Aorta (tissue), 5 donors: ENCODE results near the gene MEGF10. TPM values are rescaled to one million over a fixed set of nuclear protein-coding genes. Genes with fewer than 3 reads are reported as not detected.

Experiments used
- ATAC-seq: fragments of 200-7000 bp; cut with Tn5 transposase; one replicate; pipeline ENCODE4 v1.9.1; 2022; ENCODE audit warnings: moderate library complexity; ENCODE audit not compliant: low FRiP score
- DNase-seq, 2 donors: peaks; one replicate each; pipeline ENCODE4 v3.0.0-alpha.2; 2020
- H3K27ac ChIP-seq, 2 donors: one replicate each; pipeline ENCODE4 v1.5.1; 2013; ENCODE audit warnings: low read length in 2 of 2, mild to moderate bottlenecking in 2 of 2, moderate library complexity in 2 of 2, control low read depth in 1 of 2, inconsistent platforms in 1 of 2, low read depth in 1 of 2
- H3K27me3 ChIP-seq, 2 donors: one replicate each; pipeline ENCODE4 v1.6.1; 2013; ENCODE audit warnings: control low read depth in 1 of 2, low read length in 1 of 2, mild to moderate bottlenecking in 1 of 2, moderate library complexity in 1 of 2; ENCODE audit not compliant: insufficient read depth in 2 of 2, control insufficient read depth in 1 of 2
- H3K36me3 ChIP-seq, 2 donors: one replicate each; pipeline ENCODE4 v1.6.1; 2013; ENCODE audit warnings: control low read depth in 1 of 2, low read length in 1 of 2, mild to moderate bottlenecking in 1 of 2; ENCODE audit not compliant: insufficient read depth in 2 of 2, control insufficient read depth in 1 of 2
- H3K4me1 ChIP-seq, 2 donors: one replicate each; pipeline ENCODE4 v1.6.1; 2013; ENCODE audit warnings: low read length in 2 of 2, control low read depth in 1 of 2, mild to moderate bottlenecking in 1 of 2, moderate library complexity in 1 of 2; ENCODE audit not compliant: insufficient read depth in 2 of 2, control insufficient read depth in 1 of 2
- H3K4me3 ChIP-seq, 2 donors: one replicate each; pipeline ENCODE4 v1.5.1; 2013; ENCODE audit warnings: low read length in 2 of 2, control low read depth in 1 of 2, mild to moderate bottlenecking in 1 of 2
- H3K9me3 ChIP-seq: one replicate; pipeline ENCODE4 v1.6.1; 2013; ENCODE audit warnings: mild to moderate bottlenecking, low read length; ENCODE audit not compliant: control insufficient read depth
- WGBS, 2 donors: extraction: QIAGEN DNeasy Blood & Tissue Kit; methylation state at CpG; one replicate each; pipeline ENCODE4 v1.1.7; 2013; 5-methylcytosine and 5-hydroxymethylcytosine counted together
- intact Hi-C, 2 donors: fragments of 100-400 bp; cut with DNase I; formaldehyde crosslinking; loops; one replicate each; pipeline versions ENCODE4 v1.14.2 to v1.15.0; 2022
- polyA plus RNA-seq, 2 donors: library from polyadenylated mRNA; stranded (reverse); fragments of 200-250 nt; gene quantifications; one replicate each; pipeline ENCODE4 v1.2.3, GENCODE V29; 2013
- total RNA-seq, 2 donors: library from RNA; stranded (reverse); fragmentation: NEBNext Ultra II Directional; extraction: Animal tissue kit (Norgen Biotek cat#: 25700); gene quantifications; one replicate each; pipeline ENCODE4 v1.2.1, GENCODE V29; 2021
- donor health status: healthy with polysubstance abuse.
- donor health status: Bipolar disorder and iron deficiency.
- donor health status: DM: no; HTN: no; CAD: no.
- donor health status: DM: no; HTN: no; CAD: no.
- donor health status: DM: yes; HTN: yes; CAD: no.

MEGF10 gene
- total and polyA plus RNA-seq, 4 donors, result 0.05 to 0.72 (median 0.52) TPM; not detected in 1

GRCh38 chr5:127421471-127421870, 130.9 kb downstream of the MEGF10 start:
- 63 to 71% methylated on average over 2 of the region's 2 CpGs for WGBS, 2 donors

GRCh38 chr5:127423173-127423798, 132.7 kb downstream of the MEGF10 start:
- no peak overlapping the region for H3K27ac ChIP-seq
- intact Hi-C loops, result no loop called here
- WGBS, 2 donors, result 73 to 78% methylated on average over 4 of the region's 4 CpGs
- no peak for ATAC-seq
- peaks cover 2% of the 10 kb centered on the region for H3K9me3 ChIP-seq
- no peaks in the 10 kb centered on the region for H3K36me3 ChIP-seq
- no peak overlapping the region for H3K4me3 ChIP-seq
- no peaks in the 10 kb centered on the region for H3K4me1 ChIP-seq
- no peaks in the 10 kb centered on the region for H3K27me3 ChIP-seq
- DNase-seq, result no peak

More at GRCh38 chr5:127421471-127421870, 130.9 kb downstream of the MEGF10 start:
- intact Hi-C loops, result no loop called here
- Histone ChIP-seq H3K4me3 (no peak overlapping the region), H3K9me3 (no peaks in the 10 kb centered on the region), H3K36me3 (no peaks in the 10 kb centered on the region), H3K27me3 (no peaks in the 10 kb centered on the region), H3K4me1 (peaks cover 0 to 1% of the 10 kb centered on the region in 2 donors), H3K27ac (no peak overlapping the region)
- ATAC-seq (no peak), DNase-seq (no peak)

- intact Hi-C loops, result no loop called here
- no peaks in the 10 kb centered on the region for H3K36me3 ChIP-seq
- no peaks in the 10 kb centered on the region for H3K27me3 ChIP-seq
- WGBS, 2 donors, result 26 to 29% methylated on average over 4 of the region's 4 CpGs
- H3K9me3 ChIP-seq, result peaks cover 2% of the 10 kb centered on the region
- H3K27ac ChIP-seq, result no peak overlapping the region
- H3K4me3 ChIP-seq, result no peak overlapping the region
- no peaks in the 10 kb centered on the region for H3K4me1 ChIP-seq
- DNase-seq (no peak), ATAC-seq (no peak)
Measured at GRCh38 chr5:127425037-127425436, 134.4 kb downstream of the MEGF10 start.

GRCh38 chr5:127425868-127426267, 135.3 kb downstream of the MEGF10 start:
- 88 to 96% methylated on average over 1 of the region's 1 CpG for WGBS, 2 donors
- Histone ChIP-seq H3K4me1 (no peaks in the 10 kb centered on the region), H3K27ac (no peak overlapping the region), H3K9me3 (peaks cover 2% of the 10 kb centered on the region), H3K36me3 (no peaks in the 10 kb centered on the region), H3K27me3 (no peaks in the 10 kb centered on the region), H3K4me3 (no peak overlapping the region)
- no peak for ATAC-seq
- intact Hi-C loops, result no loop called here
- DNase-seq, result no peak

- DNase-seq (no peak), ATAC-seq (no peak)
- H3K9me3 ChIP-seq, result peaks cover 2% of the 10 kb centered on the region
- no peaks in the 10 kb centered on the region for H3K36me3 ChIP-seq
- intact Hi-C loops, result no loop called here
- no peaks in the 10 kb centered on the region for H3K4me1 ChIP-seq
- 59 to 62% methylated on average over 2 of the region's 2 CpGs for WGBS, 2 donors
- H3K27me3 ChIP-seq, result no peaks in the 10 kb centered on the region
- no peak overlapping the region for H3K27ac ChIP-seq
- H3K4me3 ChIP-seq, result no peak overlapping the region
Measured at GRCh38 chr5:127426661-127427060, 136.1 kb downstream of the MEGF10 start.

- intact Hi-C loops, result no loop called here
- Histone ChIP-seq H3K9me3 (peaks cover 2% of the 10 kb centered on the region), H3K4me3 (no peak overlapping the region), H3K27me3 (no peaks in the 10 kb centered on the region), H3K27ac (no peak overlapping the region), H3K36me3 (no peaks in the 10 kb centered on the region), H3K4me1 (no peaks in the 10 kb centered on the region)
- WGBS, 2 donors, result 95 to 97% methylated on average over 2 of the region's 2 CpGs
- ATAC-seq (no peak), DNase-seq (no peak)
Measured at GRCh38 chr5:127428276-127428675, 137.7 kb downstream of the MEGF10 start.

- H3K9me3 ChIP-seq, result peaks cover 2% of the 10 kb centered on the region
- H3K36me3 ChIP-seq, result no peaks in the 10 kb centered on the region
- no peak overlapping the region for H3K27ac ChIP-seq
- no peaks in the 10 kb centered on the region for H3K27me3 ChIP-seq
- H3K4me1 ChIP-seq, result no peaks in the 10 kb centered on the region
- no peak overlapping the region for H3K4me3 ChIP-seq
- 34 to 35% methylated on average over 5 of the region's 5 CpGs for WGBS, 2 donors
- ATAC-seq (no peak), DNase-seq (no peak)
- intact Hi-C loops, result no loop called here
Measured at GRCh38 chr5:127428748-127429147, 138.2 kb downstream of the MEGF10 start.

- intact Hi-C loops, result no loop called here
- no peak overlapping the region for H3K4me3 ChIP-seq
Measured at GRCh38 chr5:127429928-127430327, 139.3 kb downstream of the MEGF10 start.

GRCh38 chr5:127430627-127431026, 140.0 kb downstream of the MEGF10 start:
- H3K27me3 ChIP-seq, result no peaks in the 10 kb centered on the region
- ATAC-seq, result no peak

More at GRCh38 chr5:127429928-127430327, 139.3 kb downstream of the MEGF10 start:
- Histone ChIP-seq H3K27ac (no peak overlapping the region), H3K27me3 (no peaks in the 10 kb centered on the region), H3K4me1 (no peaks in the 10 kb centered on the region), H3K9me3 (peaks cover 2% of the 10 kb centered on the region), H3K36me3 (no peaks in the 10 kb centered on the region)
- DNase-seq (no peak), ATAC-seq (no peak)

More at GRCh38 chr5:127430627-127431026, 140.0 kb downstream of the MEGF10 start:
- no peak overlapping the region for H3K4me3 ChIP-seq
- DNase-seq, result no peak
- H3K27ac ChIP-seq, result no peak overlapping the region
- H3K36me3 ChIP-seq, result no peaks in the 10 kb centered on the region
- intact Hi-C loops, result no loop called here
- no peaks in the 10 kb centered on the region for H3K4me1 ChIP-seq
- peaks cover 2% of the 10 kb centered on the region for H3K9me3 ChIP-seq
